GM10266 (cell line): ENCODE results near the gene ZNF280C.

Experiments
- DNase-seq: peaks from one replicate; pipeline ENCODE4 v3.0.0; 2012; ENCODE audit errors: extremely low spot score
- CTCF ChIP-seq: IDR thresholded peaks from 2 replicates; pipeline ENCODE4 v1.5.1; 2012; ENCODE audit warnings: mild to moderate bottlenecking, low read depth; ENCODE audit not compliant: control insufficient read depth, insufficient read depth; ENCODE audit errors: missing control alignments

ZNF280C gene

GRCh38 chrX:130216320-130216719, 52.4 kb downstream of the ZNF280C start:
- no peak for DNase-seq

GRCh38 chrX:130213376-130213775, 55.3 kb downstream of the ZNF280C start:
- DNase-seq: no peak
- no peak for TF ChIP-seq CTCF

More at GRCh38 chrX:130216320-130216719, 52.4 kb downstream of the ZNF280C start:
- TF ChIP-seq CTCF: no peak

GRCh38 chrX:130212371-130212770, 56.3 kb downstream of the ZNF280C start:
- no peak for DNase-seq
- TF ChIP-seq CTCF: no peak

- DNase-seq: no peak
- no peak for TF ChIP-seq CTCF
Observed at GRCh38 chrX:130211415-130212186, 57.1 kb downstream of the ZNF280C start.

- no peak for TF ChIP-seq CTCF
Observed at GRCh38 chrX:130204647-130205046, 64.1 kb downstream of the ZNF280C start.

GRCh38 chrX:130197464-130197863, 71.2 kb downstream of the ZNF280C start:
- DNase-seq: no peak
- TF ChIP-seq CTCF: no peak

More at GRCh38 chrX:130204647-130205046, 64.1 kb downstream of the ZNF280C start:
- no peak for DNase-seq

GRCh38 chrX:130196466-130196865, 72.2 kb downstream of the ZNF280C start:
- TF ChIP-seq CTCF: no peak
- no peak for DNase-seq
